ELR (cell line): ENCODE data around the gene ANKRD11.

ENCODE experiments used
- DNase-seq: peaks from one replicate; pipeline ENCODE4 v3.0.0-alpha.2; 2015; ENCODE audit warnings: low read depth

ANKRD11 gene

DNA sequence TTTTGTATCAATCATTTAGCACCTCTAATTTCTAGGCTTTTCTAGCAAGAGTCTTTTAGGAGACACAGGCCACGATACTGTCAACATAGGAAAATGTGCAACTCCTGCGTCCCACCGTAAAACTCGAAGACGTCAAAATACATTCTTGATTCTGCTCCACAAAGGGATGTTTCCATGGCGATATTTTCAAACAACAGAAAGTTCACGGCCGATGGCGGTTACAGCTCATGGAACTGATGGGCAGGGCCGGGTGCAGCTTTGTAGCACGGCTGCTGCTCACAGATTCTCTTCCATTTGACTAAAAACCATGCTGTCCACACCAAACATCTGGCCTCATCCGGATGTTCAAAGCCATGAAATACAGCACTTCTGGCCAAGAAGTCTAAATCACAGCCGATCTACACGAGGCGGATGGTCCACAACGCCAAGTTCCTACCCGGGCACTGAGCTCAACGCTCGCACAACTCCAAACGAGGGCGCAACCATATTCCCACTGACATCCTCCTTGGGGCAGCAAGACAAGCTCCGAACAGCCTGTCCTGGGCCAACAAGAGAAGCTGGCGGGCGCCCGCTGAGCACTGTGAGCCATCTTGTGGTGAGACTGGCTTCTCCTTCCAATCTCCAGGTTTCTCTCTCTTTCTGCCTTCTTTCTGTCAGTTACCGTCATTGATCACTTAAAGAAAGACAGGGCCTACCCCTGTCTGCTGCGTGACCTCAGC, 193.0 kb downstream of the ANKRD11 start:
- no peak for DNase-seq

GRCh38 chr16:89295915-89296314, 194.4 kb downstream of the ANKRD11 start:
- no peak for DNase-seq

DNA sequence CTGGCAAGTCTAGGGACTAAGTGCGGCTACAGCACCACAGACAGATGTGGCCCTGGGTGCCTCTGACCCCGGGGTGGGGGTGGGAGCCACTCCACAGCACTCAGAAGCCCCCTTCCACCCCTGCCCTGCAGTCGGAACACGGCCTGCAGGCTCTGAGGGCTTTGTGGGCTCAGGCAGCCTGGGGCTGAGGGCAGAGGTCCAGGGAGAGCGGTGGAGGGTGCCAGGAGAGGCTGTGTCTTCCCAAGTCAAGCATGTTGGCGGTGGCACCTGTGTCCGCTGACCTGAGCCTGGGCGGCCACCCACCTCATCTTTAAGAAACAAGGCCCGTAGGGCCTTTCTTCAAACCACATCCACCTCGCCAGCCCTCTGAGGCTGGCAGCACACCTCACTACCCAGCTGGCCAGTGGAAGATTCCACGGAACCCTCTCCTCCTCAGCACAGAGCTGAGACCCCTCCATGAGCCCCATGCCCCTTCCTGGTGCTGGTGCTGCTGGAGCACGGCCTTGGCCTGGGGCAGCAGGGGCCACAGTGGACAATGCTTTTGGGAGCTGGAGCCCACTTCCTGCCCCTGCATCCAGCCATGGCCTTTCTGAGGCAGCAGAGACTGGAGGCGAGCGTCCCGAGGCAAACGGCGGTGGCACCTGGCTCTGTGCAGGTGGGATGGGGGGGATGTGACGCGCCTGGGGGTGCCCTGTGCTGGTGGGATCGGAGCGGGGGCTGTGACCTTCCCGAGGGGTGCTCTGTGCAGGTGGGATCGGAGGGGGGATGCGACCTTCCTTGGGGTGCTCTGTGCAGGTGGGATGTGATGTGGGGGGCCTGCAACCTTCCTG, 195.1 kb downstream of the ANKRD11 start:
- DNase-seq = no peak

- DNase-seq = no peak
Observed at GRCh38 chr16:89294486-89294885, 195.9 kb downstream of the ANKRD11 start.

DNA sequence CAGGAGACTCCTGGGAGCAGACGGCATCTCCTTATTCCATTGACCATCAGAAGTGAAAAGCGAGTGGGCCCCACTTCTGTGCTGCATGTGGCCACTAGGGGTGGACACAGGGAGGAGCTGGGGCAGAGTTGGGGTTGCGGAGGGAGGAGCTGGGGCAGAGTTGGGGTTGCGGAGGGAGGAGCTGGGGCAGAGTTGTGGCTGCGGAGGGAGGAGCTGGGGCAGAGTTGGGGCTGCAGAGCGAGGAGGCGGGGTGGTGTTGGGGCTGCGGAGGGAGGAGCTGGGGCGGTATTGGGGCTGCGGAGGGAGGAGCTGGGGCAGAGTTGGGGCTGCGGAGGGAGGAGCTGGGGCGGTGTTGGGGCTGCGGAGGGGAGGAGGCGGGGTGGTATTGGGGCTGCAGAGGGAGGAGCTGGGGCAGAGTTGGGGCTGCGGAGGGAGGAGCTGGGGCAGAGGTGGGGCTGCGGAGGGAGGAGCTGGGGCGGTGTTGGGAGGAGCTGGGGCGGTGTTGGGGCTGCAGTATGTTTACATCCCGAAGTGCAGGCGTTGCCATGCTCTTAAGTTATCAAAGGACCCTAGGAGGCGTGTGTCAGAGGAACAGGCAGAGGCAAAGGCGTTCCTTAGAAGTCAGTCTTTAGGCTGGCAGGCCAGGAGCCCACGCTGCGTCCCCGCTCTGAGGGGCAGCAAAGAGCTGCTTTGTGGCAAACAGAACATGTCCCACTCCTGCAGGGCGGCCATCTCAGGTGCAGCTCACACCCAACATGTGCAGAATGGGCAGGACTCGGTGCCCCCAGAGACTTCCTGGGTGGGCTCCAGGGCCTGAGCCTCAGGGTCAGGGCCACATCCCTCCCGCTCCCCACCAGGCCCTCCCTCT, 196.9 kb downstream of the ANKRD11 start:
- DNase-seq = peak; percentile 25

DNA sequence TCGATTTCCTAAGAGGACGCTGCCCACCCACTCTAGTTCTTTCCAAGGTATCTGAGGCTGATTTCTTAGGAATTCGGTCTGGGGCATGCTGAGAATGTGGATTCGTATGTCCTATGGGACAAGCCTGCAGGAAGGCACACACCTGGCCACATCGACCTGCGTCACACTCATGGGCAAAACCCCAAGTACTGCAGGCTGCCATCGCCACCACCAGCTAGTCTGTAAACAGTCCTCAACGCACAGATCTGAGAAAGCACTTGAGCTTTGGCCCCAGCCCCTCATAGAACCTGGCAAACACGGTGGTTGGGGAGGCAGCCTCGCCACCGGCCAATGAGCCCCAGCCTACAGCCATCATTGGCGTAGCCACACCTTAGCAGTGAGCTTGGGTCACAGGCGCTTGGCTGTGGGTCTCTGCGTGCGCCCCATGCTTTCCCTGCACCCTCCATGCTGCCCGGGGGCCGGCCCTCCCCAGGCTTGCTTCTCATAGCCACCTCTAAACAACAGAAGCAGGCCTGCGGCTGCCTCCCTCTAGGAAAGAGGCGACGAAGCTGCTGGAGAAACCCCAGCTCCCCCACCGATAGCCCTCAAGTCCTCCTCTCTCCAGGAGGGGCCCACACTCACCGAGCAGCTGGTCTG, 197.8 kb downstream of the ANKRD11 start:
- no peak for DNase-seq

GRCh38 chr16:89291776-89292175, 198.6 kb downstream of the ANKRD11 start:
- DNase-seq = no peak

DNA sequence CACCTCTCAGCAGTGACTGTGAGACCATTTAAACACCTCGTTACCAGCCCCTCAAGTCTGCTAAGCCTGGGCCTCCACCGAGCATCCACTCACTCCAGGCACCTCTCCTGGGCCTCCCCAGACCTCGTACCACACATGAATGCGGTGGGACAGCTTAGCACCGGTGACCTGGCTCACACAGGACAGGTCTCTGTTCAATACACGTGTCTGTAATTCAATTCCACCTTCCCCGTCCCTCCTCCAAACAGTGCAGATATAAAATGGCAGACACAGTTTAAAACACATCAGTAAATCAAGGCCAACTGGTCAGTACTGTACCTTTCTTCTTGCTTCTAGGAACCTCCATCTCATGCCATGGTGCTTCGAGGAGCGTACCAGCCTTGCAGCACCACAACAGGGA, 199.0 kb downstream of the ANKRD11 start:
- DNase-seq = no peak

DNA sequence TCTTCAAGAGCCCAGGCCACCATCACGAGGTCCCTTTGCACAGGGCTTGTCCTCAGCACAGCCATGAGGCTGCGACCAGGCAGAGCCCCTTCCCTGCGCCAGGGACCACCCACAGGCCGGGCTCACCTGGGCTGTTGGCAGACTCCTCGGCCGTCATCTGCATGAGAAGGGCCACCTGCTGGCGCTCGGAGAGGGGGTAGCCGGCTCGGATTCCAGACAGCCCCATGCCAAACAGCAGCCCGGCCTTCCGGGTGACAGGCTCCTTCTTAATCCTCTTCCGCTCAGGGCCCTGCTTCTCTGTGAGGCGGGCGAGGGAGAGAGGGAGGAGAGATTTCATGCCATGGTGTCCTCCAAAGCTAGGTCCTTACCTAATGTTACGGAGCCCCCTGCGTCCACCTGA, 199.5 kb downstream of the ANKRD11 start:
- no peak for DNase-seq

- no peak for DNase-seq
Observed at GRCh38 chr16:89290472-89290871, 199.9 kb downstream of the ANKRD11 start.

GRCh38 chr16:89289428-89290395, 200.6 kb downstream of the ANKRD11 start:
- DNase-seq = peak; percentile 80

- no peak for DNase-seq
Observed at GRCh38 chr16:89288966-89289365, 201.4 kb downstream of the ANKRD11 start.

DNA sequence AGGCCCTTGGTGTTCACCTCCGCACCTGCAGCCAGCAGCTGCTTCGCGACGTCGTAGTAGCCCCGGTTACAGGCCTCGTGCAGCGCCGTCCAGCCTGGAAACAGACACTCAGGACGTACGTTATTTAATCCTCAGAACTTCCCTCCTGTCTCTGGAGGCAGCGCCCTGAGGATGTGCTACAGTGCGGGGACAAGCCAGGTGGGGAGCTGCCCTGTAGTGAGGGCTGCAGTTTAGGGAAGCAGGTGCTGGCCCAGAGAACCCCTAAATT, 201.8 kb downstream of the ANKRD11 start:
- no peak for DNase-seq

DNA sequence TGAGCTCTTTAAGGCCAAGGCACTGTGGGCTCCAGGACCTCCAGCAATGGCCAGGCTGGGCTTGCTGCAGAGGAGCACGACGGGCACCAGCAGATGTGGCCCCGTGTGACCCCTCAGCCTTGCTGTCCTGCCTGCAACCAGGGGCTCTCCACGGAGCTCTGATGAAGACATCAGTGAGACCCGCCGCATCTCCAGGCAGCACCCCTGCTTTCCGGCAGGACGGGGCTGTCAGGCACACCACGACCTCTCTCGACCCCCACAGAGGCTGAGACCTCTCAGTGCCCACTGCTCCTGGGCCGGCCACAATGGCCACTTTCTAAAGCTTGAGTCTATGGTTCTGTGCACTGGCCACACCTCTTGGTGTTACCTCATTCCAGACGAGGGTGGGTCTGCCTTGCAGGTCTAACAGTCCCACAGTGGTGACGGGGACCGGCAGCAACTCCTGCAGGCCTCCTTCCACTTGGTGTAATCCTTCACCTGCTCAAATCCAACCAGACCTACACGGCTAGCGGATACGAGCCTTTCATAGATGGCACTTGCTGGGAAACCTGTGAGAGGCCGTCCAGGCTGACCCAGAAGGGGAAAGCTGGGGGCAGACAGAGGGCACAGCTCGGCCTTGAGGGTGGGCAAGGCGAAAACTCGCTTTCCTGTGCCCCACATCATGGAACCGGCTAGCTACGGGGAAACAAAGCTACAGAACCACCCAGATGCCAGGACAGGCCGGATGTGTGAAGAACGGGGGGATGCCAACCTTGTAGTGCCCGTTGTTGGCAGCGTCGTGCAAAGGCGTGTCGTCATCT, 202.4 kb downstream of the ANKRD11 start:
- no peak for DNase-seq

DNA sequence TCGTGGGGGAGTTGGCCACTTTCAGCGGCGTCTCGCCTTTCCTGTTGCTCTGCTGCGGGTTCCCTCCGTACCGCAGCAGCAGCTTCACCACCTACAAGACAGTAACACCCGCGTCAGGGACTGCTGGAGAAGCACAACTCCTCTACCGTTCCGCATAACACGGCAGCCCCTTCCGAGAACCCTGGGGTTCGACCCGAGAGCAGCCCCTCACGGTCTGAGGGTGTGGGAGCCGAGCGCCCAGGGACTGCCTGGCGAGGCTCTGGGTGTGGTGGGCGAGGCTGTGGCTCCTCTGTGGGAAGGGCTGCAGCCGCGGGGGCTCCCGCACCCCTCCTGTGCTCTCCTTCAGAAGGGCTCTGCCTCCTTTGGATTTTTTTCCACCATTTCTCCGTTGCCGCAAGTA, 204.3 kb downstream of the ANKRD11 start:
- DNase-seq = no peak

DNA sequence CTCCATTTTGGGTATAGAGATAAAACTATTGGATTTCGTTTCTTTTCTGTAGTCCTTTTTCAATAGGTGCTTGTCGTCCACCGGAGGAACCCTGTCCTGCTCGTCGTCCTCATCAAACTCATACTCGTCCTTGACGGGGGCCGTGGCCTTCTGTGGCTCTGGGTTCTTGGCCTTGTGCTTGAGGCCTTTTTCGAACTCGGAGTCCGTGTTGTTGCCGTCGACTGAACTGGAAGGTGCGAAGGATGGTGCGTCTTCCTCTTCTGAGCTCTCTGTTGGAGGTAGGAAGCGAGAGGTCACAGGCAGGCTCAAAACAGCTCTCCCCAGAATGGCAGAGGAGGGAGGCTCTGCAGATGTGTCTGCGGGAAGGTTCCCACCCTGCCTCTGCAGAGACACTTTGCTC, 205.0 kb downstream of the ANKRD11 start:
- no peak for DNase-seq

GRCh38 chr16:89283449-89283848, 206.9 kb downstream of the ANKRD11 start:
- no peak for DNase-seq

- no peak for DNase-seq
Observed at GRCh38 chr16:89282523-89282922, 207.8 kb downstream of the ANKRD11 start.

GRCh38 chr16:89281829-89282228, 208.5 kb downstream of the ANKRD11 start:
- no peak for DNase-seq

DNA sequence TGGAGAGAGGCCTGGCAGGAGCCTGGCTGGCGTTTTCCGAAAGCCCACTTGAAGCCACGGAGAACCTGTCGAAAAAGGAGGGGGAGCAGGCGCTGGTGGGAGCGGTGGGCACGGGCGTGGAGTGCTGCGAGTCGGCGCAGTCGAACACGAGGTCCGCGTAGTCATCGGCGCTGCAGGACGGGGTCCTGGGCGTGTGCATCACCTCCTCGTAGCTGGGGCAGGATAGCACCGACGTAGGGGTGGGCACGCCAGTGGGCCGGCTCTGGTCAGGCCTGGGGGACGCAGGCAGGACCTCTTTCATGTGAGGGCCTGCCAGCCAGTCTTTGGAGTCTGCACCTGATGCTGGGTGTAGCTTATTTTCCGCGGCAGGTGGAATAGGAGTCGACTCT, 209.2 kb downstream of the ANKRD11 start:
- DNase-seq = no peak
